Choroid plexus epithelial cell (primary cell): Measurements from ENCODE around the gene KCND3.

Experiments used
- DNase-seq: peaks from one replicate; pipeline ENCODE4 v3.0.0-alpha.2; 2010; ENCODE audit warnings: low read depth
- H3K4me3 ChIP-seq: 2 replicates; pipeline ENCODE4 v1.5.1; 2011; ENCODE audit warnings: low read depth, mild to moderate bottlenecking, control low read depth, low read length, moderate library complexity
- CTCF ChIP-seq: conservative IDR thresholded peaks from 2 replicates; pipeline ENCODE4 v1.5.1; 2011; ENCODE audit warnings: low read depth, mild to moderate bottlenecking, control low read depth, inconsistent platforms, low read length, moderate library complexity

The KCND3 gene

GRCh38 chr1:111795401-111795800 lies 194.1 kb downstream of the KCND3 start:
- no peak for DNase-seq
- TF ChIP-seq CTCF = no peak
- H3K4me3 ChIP-seq = no peak overlapping the region

- no peak for TF ChIP-seq CTCF
- H3K4me3 ChIP-seq = no peak overlapping the region
- DNase-seq = no peak
Measured at GRCh38 chr1:111793923-111794322, 195.5 kb downstream of the KCND3 start.

- no peak for TF ChIP-seq CTCF
- no peak for DNase-seq
- no peak overlapping the region for H3K4me3 ChIP-seq
Measured at GRCh38 chr1:111792249-111792648, 197.2 kb downstream of the KCND3 start.

- TF ChIP-seq CTCF = no peak
- no peak for DNase-seq
- no peak overlapping the region for H3K4me3 ChIP-seq
Measured at GRCh38 chr1:111791776-111792175, 197.7 kb downstream of the KCND3 start.

- peak; percentile 25 for DNase-seq
- H3K4me3 ChIP-seq = no peak overlapping the region
- no peak for TF ChIP-seq CTCF
Measured at GRCh38 chr1:111789666-111790316, 199.7 kb downstream of the KCND3 start.

GRCh38 chr1:111789142-111789541 lies 200.3 kb downstream of the KCND3 start:
- H3K4me3 ChIP-seq = no peak overlapping the region
- TF ChIP-seq CTCF = no peak
- DNase-seq = peak; percentile 10

GRCh38 chr1:111786669-111787207 lies 202.7 kb downstream of the KCND3 start:
- TF ChIP-seq CTCF = no peak
- H3K4me3 ChIP-seq = no peak overlapping the region
- no peak for DNase-seq
